H1 (cell line): Measurements from ENCODE around the gene DVL2. TPM values are rescaled to one million over a fixed set of nuclear protein-coding genes. Genes with fewer than 3 reads are reported as not detected.

Source experiments
- CTCF ChIA-PET: fragments of 300-600 bp; sonication (Branson Sonifier 250); formaldehyde crosslinking; loops from one replicate; lab custom pipeline; 2021; ENCODE audit not compliant: partially characterized antibody; lab: Charles Lee
- POLR2A ChIA-PET: fragments of 300-600 bp; sonication (Branson Sonifier 250); formaldehyde crosslinking; loops from one replicate; lab custom pipeline; 2021; ENCODE audit warnings: inconsistent platforms; ENCODE audit not compliant: partially characterized antibody; lab: Charles Lee
- DNase-seq, 2 experiments: peaks; one replicate each; pipeline versions ENCODE4 v3.0.0 to v3.0.0-alpha.2; 2010 to 2022; ENCODE audit warnings: low spot score in 2 of 2, low read depth in 1 of 2, mixed read lengths in 1 of 2
- FAIRE-seq: peaks from 2 replicates; lab custom pipeline; 2011; peaks lifted over from hg19 to GRCh38; lab: Jason Lieb, UNC
- H2AFZ ChIP-seq: 2 replicates; pipeline ENCODE4 v1.8.1; 2012; ENCODE audit warnings: low read length, inconsistent platforms
- H2AK5ac ChIP-seq: 2 replicates; pipeline ENCODE4 v1.6.1; 2013; ENCODE audit warnings: low read depth, low read length
- H2BK120ac ChIP-seq: replicated peaks from 2 replicates; pipeline ENCODE3; 2013; ENCODE audit warnings: low read depth, low read length, inconsistent platforms
- H2BK12ac ChIP-seq: 2 replicates; pipeline ENCODE4 v1.6.1; 2013; ENCODE audit warnings: low read depth, low read length
- H2BK15ac ChIP-seq: 2 replicates; pipeline ENCODE4 v1.6.1; 2013; ENCODE audit warnings: low read length
- H2BK20ac ChIP-seq: 2 replicates; pipeline ENCODE4 v1.6.1; 2013; ENCODE audit warnings: low read length
- H2BK5ac ChIP-seq: 2 replicates; pipeline ENCODE4 v1.6.1; 2013; ENCODE audit warnings: low read depth, low read length
- H3K14ac ChIP-seq: 2 replicates; pipeline ENCODE4 v1.6.1; 2013; ENCODE audit warnings: inconsistent platforms; ENCODE audit not compliant: insufficient read length
- H3K18ac ChIP-seq: 2 replicates; pipeline ENCODE4 v1.6.1; 2013; ENCODE audit warnings: low read length; ENCODE audit errors: extremely low read depth
- H3K23ac ChIP-seq: 2 replicates; pipeline ENCODE4 v1.6.1; 2013; ENCODE audit warnings: inconsistent platforms; ENCODE audit not compliant: insufficient read length
- H3K23me2 ChIP-seq: 2 replicates; pipeline ENCODE4 v1.6.1; 2013; ENCODE audit warnings: low read depth, low read length
- H3K27ac ChIP-seq: 2 replicates; pipeline ENCODE4 v1.6.1; 2011; ENCODE audit warnings: low read depth, low read length, inconsistent platforms
- H3K27me3 ChIP-seq, 4 experiments: replicated peaks in 1 of 4; 1 replicate in 1 of 4; 2 replicates in 3 of 4; pipeline versions ENCODE4 v1.6.1 to v1.8.1; 2011 to 2013; ENCODE audit warnings: low read length in 3 of 4, mild to moderate bottlenecking in 3 of 4, inconsistent platforms in 2 of 4, mixed read lengths in 2 of 4, moderate library complexity in 1 of 4; ENCODE audit not compliant: control insufficient read depth in 3 of 4, insufficient read depth in 3 of 4; ENCODE audit errors: extremely low read depth in 1 of 4
- H3K36me3 ChIP-seq, 4 experiments: 2 replicates each; pipeline versions ENCODE4 v1.6.1 to v1.8.1; 2011 to 2013; ENCODE audit warnings: mild to moderate bottlenecking in 4 of 4, low read length in 3 of 4, moderate library complexity in 2 of 4, control low read depth in 1 of 4, inconsistent platforms in 1 of 4; ENCODE audit not compliant: insufficient read depth in 4 of 4, control insufficient read depth in 2 of 4
- H3K4ac ChIP-seq: replicated peaks from 2 replicates; pipeline ENCODE3; 2013; ENCODE audit warnings: low read length, low read depth, mixed read lengths, inconsistent platforms; ENCODE audit not compliant: insufficient read length
- H3K4me1 ChIP-seq, 4 experiments: replicated peaks in 1 of 4; 1 replicate in 1 of 4; 2 replicates in 3 of 4; pipeline versions ENCODE4 v1.6.1 to v1.8.1; 2011 to 2013; ENCODE audit warnings: low read length in 3 of 4, inconsistent platforms in 2 of 4, mixed read lengths in 1 of 4; ENCODE audit not compliant: insufficient read depth in 4 of 4, control insufficient read depth in 3 of 4
- H3K4me2 ChIP-seq, 2 experiments: 2 replicates each; pipeline versions ENCODE4 v1.6.1 to v1.8.1; 2011 to 2013; ENCODE audit warnings: low read depth in 2 of 2, low read length in 2 of 2, control low read depth in 1 of 2, inconsistent platforms in 1 of 2, mild to moderate bottlenecking in 1 of 2; ENCODE audit not compliant: insufficient read depth in 1 of 2
- H3K4me3 ChIP-seq, 4 experiments: fragments of 200-600, 300-600 bp in 1 of 4; sonication (generic), shearing (Covaris generic), sonication (Bioruptor Twin) in 1 of 4; 2 replicates each; pipeline versions ENCODE4 v1.5.1 to v1.8.1; 2011 to 2016; ENCODE audit warnings: low read length in 4 of 4, low read depth in 3 of 4, control low read depth in 2 of 4, inconsistent platforms in 2 of 4, mild to moderate bottlenecking in 2 of 4, mixed read lengths in 1 of 4, moderate library complexity in 1 of 4; ENCODE audit not compliant: insufficient read depth in 2 of 4; ENCODE audit errors: extremely low read depth in 1 of 4
- H3K56ac ChIP-seq: replicated peaks from 2 replicates; pipeline ENCODE3; 2013; ENCODE audit warnings: low read depth, mild to moderate bottlenecking, mixed read lengths, low read length, inconsistent platforms; ENCODE audit not compliant: insufficient read length
- H3K79me1 ChIP-seq: 2 replicates; pipeline ENCODE4 v1.6.1; 2013; ENCODE audit warnings: low read depth, low read length, control low read depth
- H3K79me2 ChIP-seq, 2 experiments: 2 replicates each; pipeline versions ENCODE4 v1.6.1 to v1.8.1; 2012 to 2013; ENCODE audit warnings: low read length in 2 of 2, mild to moderate bottlenecking in 2 of 2, inconsistent platforms in 1 of 2; ENCODE audit not compliant: insufficient read depth in 2 of 2, control insufficient read depth in 1 of 2
- H3K9ac ChIP-seq, 4 experiments: replicated peaks in 1 of 4; 1 replicate in 1 of 4; 2 replicates in 3 of 4; pipeline versions ENCODE4 v1.6.1 to v1.8.1; 2011 to 2013; ENCODE audit warnings: low read depth in 3 of 4, low read length in 3 of 4, control low read depth in 2 of 4, mild to moderate bottlenecking in 2 of 4, moderate library complexity in 2 of 4, inconsistent platforms in 1 of 4; ENCODE audit errors: extremely low read depth in 1 of 4
- H3K9me3 ChIP-seq, 2 experiments: 2 replicates each; pipeline versions ENCODE4 v1.6.1 to v1.8.1; 2012 to 2013; ENCODE audit warnings: mild to moderate bottlenecking in 2 of 2, moderate library complexity in 2 of 2, control low read depth in 1 of 2, inconsistent platforms in 1 of 2, low read depth in 1 of 2, low read length in 1 of 2, mixed read lengths in 1 of 2; ENCODE audit not compliant: insufficient read depth in 2 of 2
- H4K20me1 ChIP-seq, 2 experiments: replicated peaks in 1 of 2; 2 replicates each; pipeline versions ENCODE3 to v1.8.1; 2011 to 2013; ENCODE audit warnings: inconsistent platforms in 2 of 2, low read length in 2 of 2, mild to moderate bottlenecking in 1 of 2; ENCODE audit not compliant: insufficient read depth in 2 of 2, control insufficient read depth in 1 of 2
- H4K5ac ChIP-seq: 2 replicates; pipeline ENCODE4 v1.6.1; 2013; ENCODE audit warnings: low read length, low read depth, mixed read lengths, inconsistent platforms; ENCODE audit not compliant: insufficient read length
- H4K8ac ChIP-seq: 2 replicates; pipeline ENCODE4 v1.8.0; 2013; ENCODE audit warnings: mild to moderate bottlenecking, moderate library complexity, low read length, inconsistent platforms; ENCODE audit not compliant: insufficient read depth; ENCODE audit errors: extremely low read depth
- H4K91ac ChIP-seq: replicated peaks from 2 replicates; pipeline ENCODE3; 2013; ENCODE audit warnings: low read length, mixed read lengths, inconsistent platforms; ENCODE audit not compliant: insufficient read length
- EP300 ChIP-seq, 2 experiments: IDR thresholded peaks; 1 replicate in 1 of 2; 2 replicates in 1 of 2; pipeline ENCODE4 v1.6.1; 2011 to 2012; ENCODE audit warnings: low read depth in 2 of 2, low read length in 2 of 2, mild to moderate bottlenecking in 2 of 2, borderline replicate concordance in 1 of 2, inconsistent platforms in 1 of 2, moderate library complexity in 1 of 2
- POLR2AphosphoS5 ChIP-seq: IDR thresholded peaks from 2 replicates; pipeline ENCODE4 v1.6.1; 2011; ENCODE audit warnings: low read depth, low read length
- WGBS, 2 experiments: shearing (Covaris generic) in 1 of 2; methylation state at CpG; one replicate each; pipeline versions ENCODE4 v1.1.6 to v1.1.7; 2013 to 2015; ENCODE audit warnings: low lambda C conversion rate in 2 of 2, mixed read lengths in 2 of 2, inconsistent platforms in 1 of 2, low coverage in 1 of 2, missing lambda C conversion rate in 1 of 2; ENCODE audit not compliant: insufficient replicate concordance in 2 of 2, insufficient coverage in 1 of 2, insufficient read length in 1 of 2; ENCODE audit errors: extremely low coverage in 1 of 2, missing lambda C conversion rate in 1 of 2; 5-methylcytosine and 5-hydroxymethylcytosine counted together
- polyA plus RNA-seq, 7 experiments: library from polyadenylated mRNA; depleted of rRNA in 3 of 7; stranded (reverse) in 5 of 7; unstranded in 2 of 7; fragments of >200 nt in 5 of 7; fragments of 200-250 nt in 2 of 7; gene quantifications; 1 replicate in 5 of 7; 2 replicates in 1 of 7; 4 replicates in 1 of 7; pipeline versions ENCODE4 v1.2.1 to v1.2.3, GENCODE V29; 2011 to 2013; ENCODE audit warnings: missing spikeins in 2 of 7, mixed read lengths in 2 of 7
- total RNA-seq: library from RNA; stranded (reverse); fragmentation: NEBNext Ultra II Directional; extraction: Animal tissue kit (Norgen Biotek cat#: 25700); gene quantifications from 2 replicates; pipeline ENCODE4 v1.2.1, GENCODE V29; 2021

The DVL2 gene
- total and polyA plus RNA-seq, 2 of the 8 experiments (the other 6 are each of a cell fraction or from before 2014, with no cell fraction given): 19.0 to 59.6 TPM

DNA sequence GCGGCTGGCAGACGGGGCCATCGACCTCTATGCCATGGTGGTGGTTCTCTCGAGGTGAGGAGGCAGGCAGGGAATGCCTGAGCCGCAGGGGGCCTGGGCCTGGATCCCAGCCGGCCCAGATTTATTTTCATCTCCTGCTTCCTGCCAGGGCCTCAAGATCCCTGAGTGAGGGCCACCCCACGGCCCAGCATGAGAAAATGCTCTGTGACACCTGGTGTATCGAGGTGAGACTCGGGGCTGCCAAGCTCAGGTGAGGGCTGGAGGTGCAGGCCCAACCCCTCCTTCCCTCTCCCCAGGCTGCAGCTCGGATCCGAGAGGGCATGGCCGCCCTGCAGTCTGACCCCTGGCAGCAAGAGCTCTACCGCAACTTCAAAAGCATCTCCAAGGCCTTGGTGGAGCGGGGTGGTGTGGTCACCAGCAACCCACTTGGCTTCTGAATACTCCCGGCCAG, 9.6 kb downstream of the DVL2 start:
- POLR2A ChIA-PET: interaction anchor here (0.7 to 10.7 kb wide), 10 partner anchors 11 to 351 kb away, joined by 3 to 386 read pairs (median 6); partner anchors contain the start of genes CLDN7, CTDNEP1, DVL2 and ELP5
- Histone ChIP-seq H3K79me1 (no peaks in the 10 kb centered on the region; the same call in 1 of the 2 replicates), H2BK15ac (no peak overlapping the region), H3K4me3 (no peak overlapping the region), H3K4me2 (no peak overlapping the region), H3K27ac (no peak overlapping the region), H2BK120ac (no peak overlapping the region), H3K23ac (no peak overlapping the region), H3K9me3 (no peaks in the 10 kb centered on the region), H3K27me3 (no peaks in the 10 kb centered on the region), H2BK12ac (no peak overlapping the region), H3K79me2 (no peaks in the 10 kb centered on the region), H3K36me3 (peaks cover 26 to 73% (median 60%) of the 10 kb centered on the region in 4 experiments), H3K4ac (no peak overlapping the region), H2AK5ac (no peak overlapping the region)
- CTCF ChIA-PET: interaction anchor here (0.8 to 1.1 kb wide), 3 partner anchors 11 to 24 kb away, joined by 3 to 4 read pairs (median 3); no protein-coding TSS in a partner anchor
- no peak for DNase-seq
- TF ChIP-seq EP300 (IDR thresholded peaks at IDR 0.05; ENCODE audit: borderline replicate concordance in 1 of 2, low read depth in 2 of 2, low read length in 2 of 2) (no peak), POLR2AphosphoS5 (peak; percentile 34; the same call in 1 of the 2 replicates)
- TF ChIP-seq, all 59 proteins: peak for 1
- FAIRE-seq: no peak
- peaks cover 0 to 10% (median 3%) of the 10 kb centered on the region in 4 experiments; a peak in 3 of 7 replicates for H3K4me1 ChIP-seq
- H3K14ac ChIP-seq: no peak overlapping the region
- 85% methylated on average over 11 of the region's 15 CpGs; no CpG with 5 or more reads in 1 of the 2 experiments for WGBS, 2 experiments
- no peak overlapping the region for H4K5ac ChIP-seq
- H4K20me1 ChIP-seq: peaks cover 16 to 42% of the 10 kb centered on the region in 2 experiments
- no peak overlapping the region for H3K56ac ChIP-seq
- no peak overlapping the region for H3K18ac ChIP-seq
- peak overlapping the region; percentile 15; the same call in 1 of the 2 replicates for H4K8ac ChIP-seq
- H3K9ac ChIP-seq: no peak overlapping the region
- H4K91ac ChIP-seq: no peak overlapping the region
- H2BK5ac ChIP-seq: no peak overlapping the region
- H3K23me2 ChIP-seq: peaks cover 5% of the 10 kb centered on the region; the same call in 1 of the 2 replicates
- no peak overlapping the region for H2BK20ac ChIP-seq
- H2AFZ ChIP-seq: no peak overlapping the region
